Measurements from ENCODE around the gene TMEM244.
"Not testable (repeated sequence)": the region's sequence is repeated elsewhere in the genome, so short reads cannot be mapped to it uniquely, and the experiment has no call there.

Gene TMEM244

GRCh38 chr6:129802920-129803319 is 58.2 kb downstream of the TMEM244 start:
- not testable (repeated sequence) for DNase-seq

GRCh38 chr6:129801909-129802308 is 59.2 kb downstream of the TMEM244 start:
- DNase-seq: no peak

- DNase-seq: no peak
Observed at GRCh38 chr6:129795261-129795660, 65.9 kb downstream of the TMEM244 start.

GRCh38 chr6:129793447-129793846 is 67.7 kb downstream of the TMEM244 start:
- DNase-seq: no peak

- DNase-seq: no peak
Observed at GRCh38 chr6:129792049-129792448, 69.1 kb downstream of the TMEM244 start.

- no peak for DNase-seq
Observed at GRCh38 chr6:129790785-129791184, 70.3 kb downstream of the TMEM244 start.

- no peak for DNase-seq
Observed at GRCh38 chr6:129789974-129790373, 71.1 kb downstream of the TMEM244 start.

- DNase-seq: no peak
Observed at GRCh38 chr6:129787816-129788215, 73.3 kb downstream of the TMEM244 start.

GRCh38 chr6:129786548-129786947 is 74.6 kb downstream of the TMEM244 start:
- no peak for DNase-seq

- no peak for DNase-seq
Observed at GRCh38 chr6:129785756-129786135, 75.4 kb downstream of the TMEM244 start.

GRCh38 chr6:129785047-129785755 is 75.9 kb downstream of the TMEM244 start:
- no peak for DNase-seq

Data from NCI-H146 (cell line).